Measurements from ENCODE around the gene PEX1.

Gene PEX1

DNA sequence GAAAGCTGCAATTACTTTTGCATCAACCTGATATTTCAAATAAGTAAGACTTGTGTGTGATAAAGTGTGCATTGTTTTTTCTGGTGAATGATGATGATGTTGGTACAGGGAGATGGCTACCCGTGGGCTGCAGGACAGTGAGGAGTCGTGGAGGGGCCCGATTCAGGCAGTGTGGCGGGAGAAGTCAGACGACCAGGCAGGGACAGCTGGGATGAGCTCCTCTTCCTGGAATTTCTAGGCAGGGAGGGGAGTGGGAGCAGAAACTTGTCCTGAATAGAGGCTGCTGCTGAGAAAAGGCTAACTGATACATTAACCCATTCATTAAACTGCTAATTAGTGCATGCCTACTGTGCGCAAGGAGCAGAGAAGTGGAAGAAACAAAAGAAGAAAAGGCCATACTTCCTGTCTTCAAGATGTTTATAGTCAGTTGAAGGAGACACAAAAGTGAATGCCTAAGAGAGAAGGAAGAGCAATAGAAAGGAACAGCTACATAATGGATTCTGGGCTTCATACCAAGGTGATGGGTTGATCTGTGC lies 90.3 kb downstream of the PEX1 start:
- no peak for TF ChIP-seq POLR2A (IDR thresholded peaks at IDR 0.05; ENCODE audit: low read depth, low read length)
- TF ChIP-seq TAF1 (IDR thresholded peaks at IDR 0.05; ENCODE audit: borderline replicate concordance, low read depth, low read length): no peak
- no peak for TF ChIP-seq POLR2AphosphoS5 (IDR thresholded peaks at IDR 0.05; ENCODE audit: low read depth, low read length)
- DNase-seq (ENCODE audit: insufficient read length) (no peak), FAIRE-seq (no peak)
